H1 (cell line): ENCODE data around the gene PLA2G10. TPM values are rescaled to one million over a fixed set of nuclear protein-coding genes. Genes with fewer than 3 reads are reported as not detected.

Experiments
- BACH1 ChIP-seq: IDR thresholded peaks from 2 replicates; pipeline ENCODE4 v1.6.1; 2012; ENCODE audit warnings: low read length, improper control_type of control experiment
- CBX8 ChIP-seq: fragments of 300-800, 300-1000 bp; sonication (generic); IDR thresholded peaks from 2 replicates; pipeline ENCODE4 v1.7.1; 2016; ENCODE audit warnings: low read depth, low read length, borderline replicate concordance
- CHD2 ChIP-seq: IDR thresholded peaks from 2 replicates; pipeline ENCODE4 v1.6.1; 2012; ENCODE audit warnings: low read length, improper control_type of control experiment
- JUN ChIP-seq: IDR thresholded peaks from 2 replicates; pipeline ENCODE4 v1.6.1; 2011; ENCODE audit warnings: low read depth, mild to moderate bottlenecking, improper control_type of control experiment, low read length
- KDM5A ChIP-seq: fragments of 200-600 bp; IDR thresholded peaks from 2 replicates; pipeline ENCODE4 v1.7.1; 2012; ENCODE audit warnings: mild to moderate bottlenecking, low read length, inconsistent platforms, mixed read lengths
- RAD21 ChIP-seq, 2 experiments: IDR thresholded peaks in 1 of 2; conservative IDR thresholded peaks in 1 of 2; 2 replicates each; pipeline ENCODE4 v1.6.1; 2011; ENCODE audit warnings: low read depth in 2 of 2, low read length in 2 of 2, improper control_type of control experiment in 1 of 2, inconsistent platforms in 1 of 2, mild to moderate bottlenecking in 1 of 2, moderate library complexity in 1 of 2
- polyA plus RNA-seq, 7 experiments: library from polyadenylated mRNA; depleted of rRNA in 3 of 7; stranded (reverse) in 5 of 7; unstranded in 2 of 7; fragments of >200 nt in 5 of 7; fragments of 200-250 nt in 2 of 7; gene quantifications; 1 replicate in 5 of 7; 2 replicates in 1 of 7; 4 replicates in 1 of 7; pipeline versions ENCODE4 v1.2.1 to v1.2.3, GENCODE V29; 2011 to 2013; ENCODE audit warnings: missing spikeins in 2 of 7, mixed read lengths in 2 of 7
- total RNA-seq: library from RNA; stranded (reverse); fragmentation: NEBNext Ultra II Directional; extraction: Animal tissue kit (Norgen Biotek cat#: 25700); gene quantifications from 2 replicates; pipeline ENCODE4 v1.2.1, GENCODE V29; 2021
- TF ChIP-seq, protein P1 (sequence below): IDR thresholded peaks from 2 replicates; pipeline ENCODE4 v1.6.1; 2011; ENCODE audit warnings: low read length, improper control_type of control experiment

The PLA2G10 gene
- total and polyA plus RNA-seq, 2 of the 8 experiments (the other 6 are each of a cell fraction or from before 2014, with no cell fraction given) = 0.60 to 2.2 TPM

DNA sequence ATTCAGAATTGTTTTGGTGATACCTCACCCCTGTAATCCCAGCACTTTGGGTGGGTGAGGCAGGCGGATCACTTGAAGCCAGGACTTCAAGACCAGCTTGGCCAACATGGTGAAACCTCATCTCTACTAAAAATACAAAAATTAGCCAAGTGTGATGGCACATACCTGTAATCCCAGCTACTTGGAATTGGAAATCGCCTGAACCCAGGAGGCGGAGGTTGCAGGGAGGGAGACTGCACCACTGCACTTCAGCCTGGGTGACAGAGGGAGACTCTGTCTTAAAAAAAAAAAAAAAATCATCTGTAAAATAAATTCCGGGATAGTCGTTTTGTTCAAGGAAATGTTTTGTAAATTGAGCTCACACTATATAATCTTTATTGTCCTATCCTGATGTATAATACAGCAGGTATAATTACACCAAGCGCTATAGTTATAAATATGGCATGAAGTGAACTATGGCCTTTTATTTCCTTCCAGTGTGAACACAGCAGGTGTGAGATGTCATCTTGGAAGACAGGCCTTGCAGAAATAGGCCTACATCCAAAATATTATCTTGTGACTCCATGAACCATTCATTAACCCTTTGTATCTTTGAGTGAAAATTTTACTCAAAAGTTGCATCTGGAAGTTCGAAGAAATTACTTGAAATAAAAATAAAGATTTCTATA, 25.4 kb downstream of the PLA2G10 start (continued):
- TF ChIP-seq, protein P1, sequence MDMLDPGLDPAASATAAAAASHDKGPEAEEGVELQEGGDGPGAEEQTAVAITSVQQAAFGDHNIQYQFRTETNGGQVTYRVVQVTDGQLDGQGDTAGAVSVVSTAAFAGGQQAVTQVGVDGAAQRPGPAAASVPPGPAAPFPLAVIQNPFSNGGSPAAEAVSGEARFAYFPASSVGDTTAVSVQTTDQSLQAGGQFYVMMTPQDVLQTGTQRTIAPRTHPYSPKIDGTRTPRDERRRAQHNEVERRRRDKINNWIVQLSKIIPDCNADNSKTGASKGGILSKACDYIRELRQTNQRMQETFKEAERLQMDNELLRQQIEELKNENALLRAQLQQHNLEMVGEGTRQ = no peak
- TF ChIP-seq CHD2 (no peak), KDM5A (no peak), JUN (no peak), RAD21 (IDR thresholded peaks at IDR 0.05 in 1 of 2, conservative IDR thresholded peaks at IDR 0.05 in 1 of 2; ENCODE audit: low read depth in 2 of 2, low read length in 2 of 2) (no peak), CBX8 (no peak), BACH1 (no peak)
- TF ChIP-seq, all 59 proteins: peak for 0
